WTC11 (cell line): Measurements from ENCODE around the gene FARP2. TPM values are rescaled to one million over a fixed set of nuclear protein-coding genes. Genes with fewer than 3 reads are reported as not detected.

ENCODE experiments used
- ATAC-seq: fragments of 200-7000 bp; cut with Tn5 transposase; 2 replicates; pipeline ENCODE4 v1.10.0; 2021; ENCODE audit warnings: mild to moderate bottlenecking, moderate library complexity
- CTCF ChIA-PET: fragments of 300-600 bp; sonication (Branson Sonifier 250); formaldehyde crosslinking; loops from one replicate; lab custom pipeline; 2021; ENCODE audit warnings: antibody characterized with exemption; lab: Charles Lee
- POLR2A ChIA-PET: fragments of 350-600 bp; sonication (Branson Sonifier 250); formaldehyde crosslinking; loops from one replicate; lab custom pipeline; 2021; ENCODE audit warnings: antibody characterized with exemption; lab: Charles Lee
- DNase-seq: peaks from one replicate; pipeline ENCODE4 v3.0.0; 2021; ENCODE audit warnings: low spot score
- H3K27ac Mint-ChIP-seq: 2 replicates; pipeline ENCODE4 v1.8.0; 2021; ENCODE audit warnings: mixed read lengths
- H3K27me3 Mint-ChIP-seq: 2 replicates; pipeline ENCODE4 v1.8.0; 2021; ENCODE audit warnings: low read depth, mild to moderate bottlenecking, moderate library complexity, mixed read lengths
- H3K36me3 Mint-ChIP-seq: 2 replicates; pipeline ENCODE4 v1.8.0; 2021; ENCODE audit warnings: mixed read lengths
- H3K4me1 Mint-ChIP-seq: 2 replicates; pipeline ENCODE4 v1.8.0; 2022; ENCODE audit warnings: mixed read lengths
- H3K4me3 Mint-ChIP-seq: 2 replicates; pipeline ENCODE4 v1.8.0; 2021; ENCODE audit warnings: mild to moderate bottlenecking, moderate library complexity, mixed read lengths
- H3K9me3 Mint-ChIP-seq: 2 replicates; pipeline ENCODE4 v1.8.0; 2021; ENCODE audit warnings: mixed read lengths
- CREM ChIP-seq: sonication (generic); formaldehyde crosslinking; IDR thresholded peaks from 2 replicates; pipeline ENCODE4 v1.8.1; 2022; ENCODE audit warnings: mild to moderate bottlenecking, missing genetic modification reagents, moderate library complexity
- ELF4 ChIP-seq: sonication (generic); formaldehyde crosslinking; IDR thresholded peaks from 2 replicates; pipeline ENCODE4 v1.8.1; 2022; ENCODE audit warnings: low read depth, mild to moderate bottlenecking, moderate library complexity, missing genetic modification reagents
- FOXK1 ChIP-seq: sonication (generic); formaldehyde crosslinking; IDR thresholded peaks from 2 replicates; pipeline ENCODE4 v1.8.0; 2022; ENCODE audit warnings: mild to moderate bottlenecking, moderate library complexity, missing genetic modification reagents
- NFE2L1 ChIP-seq: sonication (generic); formaldehyde crosslinking; IDR thresholded peaks from 2 replicates; pipeline ENCODE4 v1.8.1; 2023; ENCODE audit warnings: missing genetic modification reagents
- SMAD4 ChIP-seq: sonication (generic); formaldehyde crosslinking; IDR thresholded peaks from 2 replicates; pipeline ENCODE4 v1.8.0; 2022; ENCODE audit warnings: mild to moderate bottlenecking, missing genetic modification reagents
- TEAD1 ChIP-seq: sonication (generic); formaldehyde crosslinking; IDR thresholded peaks from 2 replicates; pipeline ENCODE4 v1.8.0; 2022; ENCODE audit warnings: mild to moderate bottlenecking, missing genetic modification reagents
- TEAD4 ChIP-seq: sonication (generic); formaldehyde crosslinking; IDR thresholded peaks from 2 replicates; pipeline ENCODE4 v1.8.0; 2022; ENCODE audit warnings: mild to moderate bottlenecking, missing genetic modification reagents
- ZNF232 ChIP-seq: sonication (generic); formaldehyde crosslinking; IDR thresholded peaks from 2 replicates; pipeline ENCODE4 v1.8.0; 2022; ENCODE audit warnings: mild to moderate bottlenecking, missing genetic modification reagents
- total RNA-seq: library from RNA; stranded (reverse); gene quantifications from 3 replicates; pipeline ENCODE4 v1.2.3, GENCODE V29; 2021
- TF ChIP-seq, protein P1 (sequence below): sonication (generic); formaldehyde crosslinking; IDR thresholded peaks from 2 replicates; pipeline ENCODE4 v1.8.1; 2022; ENCODE audit warnings: missing genetic modification reagents, borderline replicate concordance
- TF ChIP-seq, protein P2 (sequence below): sonication (generic); formaldehyde crosslinking; IDR thresholded peaks from 2 replicates; pipeline ENCODE4 v1.8.0; 2023; ENCODE audit warnings: mild to moderate bottlenecking, missing genetic modification reagents
- TF ChIP-seq, protein P3 (sequence below): sonication (generic); formaldehyde crosslinking; IDR thresholded peaks from 2 replicates; pipeline ENCODE4 v1.8.1; 2023; ENCODE audit warnings: mild to moderate bottlenecking, missing genetic modification reagents
- TF ChIP-seq, protein P4 (sequence below): sonication (generic); formaldehyde crosslinking; IDR thresholded peaks from 2 replicates; pipeline ENCODE4 v1.8.0; 2023; ENCODE audit warnings: missing genetic modification reagents, mild to moderate bottlenecking, borderline replicate concordance
- TF ChIP-seq, protein P5 (sequence below): sonication (generic); formaldehyde crosslinking; IDR thresholded peaks from 2 replicates; pipeline ENCODE4 v1.8.1; 2023; ENCODE audit warnings: mild to moderate bottlenecking, missing genetic modification reagents, moderate library complexity
- TF ChIP-seq, protein P6 (sequence below): sonication (generic); formaldehyde crosslinking; IDR thresholded peaks from 2 replicates; pipeline ENCODE4 v1.8.1; 2023; ENCODE audit warnings: mild to moderate bottlenecking, missing genetic modification reagents, borderline replicate concordance
- TF ChIP-seq, protein P7 (sequence below): sonication (generic); formaldehyde crosslinking; IDR thresholded peaks from 2 replicates; pipeline ENCODE4 v1.8.0; 2022; ENCODE audit warnings: mild to moderate bottlenecking, missing genetic modification reagents

Gene FARP2
- total RNA-seq, 1 experiment from 2014 or later: 37.8 TPM

DNA sequence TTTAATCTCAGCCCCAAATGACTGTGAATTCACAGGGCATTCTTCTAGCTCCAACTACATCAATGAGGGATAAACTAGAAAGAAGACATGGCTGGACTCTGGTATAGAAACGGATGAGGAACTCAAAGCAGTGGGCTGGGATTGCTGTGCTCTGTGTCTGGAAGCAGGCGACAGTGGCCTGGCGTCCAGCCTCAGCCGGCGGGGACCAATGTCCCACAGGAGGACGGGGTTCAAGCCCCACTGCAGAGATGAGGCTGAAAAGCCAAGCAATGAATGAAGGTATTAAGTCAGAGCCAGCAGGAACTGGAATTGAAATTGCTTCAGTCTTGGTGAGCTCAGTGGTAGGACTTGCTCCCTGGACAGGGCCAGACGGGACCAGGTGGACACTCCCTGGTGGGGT, 178.2 kb downstream of the FARP2 start (continued):
- TF ChIP-seq SMAD4 (CRISPR knock-in tag): no peak

DNA sequence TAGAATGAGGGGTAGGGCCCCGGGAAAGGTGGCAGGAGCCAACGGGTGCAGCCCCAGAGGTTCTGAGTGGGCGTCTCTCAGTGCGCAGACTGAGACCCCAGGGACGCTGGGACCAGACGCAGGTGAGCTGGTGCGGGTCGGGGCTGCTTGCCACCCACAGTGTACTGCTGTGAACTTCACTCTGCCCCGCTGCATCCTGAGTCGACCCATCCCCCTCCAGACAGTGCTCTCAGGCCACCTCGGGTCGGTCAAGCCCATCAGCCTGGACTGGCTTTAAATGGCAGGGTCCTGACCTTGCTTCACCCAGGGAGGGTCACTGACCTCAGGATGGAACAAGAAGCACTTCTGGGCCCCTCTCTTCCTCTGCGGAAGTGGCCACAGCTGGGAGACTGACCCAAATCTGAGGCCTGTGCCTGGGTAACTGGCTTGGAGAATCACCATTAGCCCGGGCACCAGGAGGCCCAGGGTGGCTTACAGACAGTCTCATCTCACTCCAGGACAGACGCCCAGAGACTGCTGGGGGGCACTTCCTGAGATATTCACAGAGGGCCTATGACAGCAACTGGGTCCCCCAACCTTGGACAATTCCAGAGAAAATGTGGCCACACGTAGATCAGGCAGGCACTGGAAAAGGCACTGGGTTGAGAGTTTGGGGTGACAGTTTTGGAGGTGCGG, 178.8 kb downstream of the FARP2 start:
- H3K4me3 Mint-ChIP-seq: no peak overlapping the region
- TF ChIP-seq, protein P1, sequence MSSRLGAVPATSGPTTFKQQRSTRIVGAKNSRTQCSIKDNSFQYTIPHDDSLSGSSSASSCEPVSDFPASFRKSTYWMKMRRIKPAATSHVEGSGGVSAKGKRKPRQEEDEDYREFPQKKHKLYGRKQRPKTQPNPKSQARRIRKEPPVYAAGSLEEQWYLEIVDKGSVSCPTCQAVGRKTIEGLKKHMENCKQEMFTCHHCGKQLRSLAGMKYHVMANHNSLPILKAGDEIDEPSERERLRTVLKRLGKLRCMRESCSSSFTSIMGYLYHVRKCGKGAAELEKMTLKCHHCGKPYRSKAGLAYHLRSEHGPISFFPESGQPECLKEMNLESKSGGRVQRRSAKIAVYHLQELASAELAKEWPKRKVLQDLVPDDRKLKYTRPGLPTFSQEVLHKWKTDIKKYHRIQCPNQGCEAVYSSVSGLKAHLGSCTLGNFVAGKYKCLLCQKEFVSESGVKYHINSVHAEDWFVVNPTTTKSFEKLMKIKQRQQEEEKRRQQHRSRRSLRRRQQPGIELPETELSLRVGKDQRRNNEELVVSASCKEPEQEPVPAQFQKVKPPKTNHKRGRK (CRISPR knock-in tag): no peak
- no peaks in the 10 kb centered on the region for H3K36me3 Mint-ChIP-seq
- no peak overlapping the region for H3K27ac Mint-ChIP-seq
- DNase-seq (no peak), ATAC-seq (no peak)
- peaks cover 6% of the 10 kb centered on the region for H3K27me3 Mint-ChIP-seq
- no peaks in the 10 kb centered on the region for H3K9me3 Mint-ChIP-seq
- CTCF ChIA-PET: no interaction called here
- POLR2A ChIA-PET: no interaction called here
- no peaks in the 10 kb centered on the region for H3K4me1 Mint-ChIP-seq

DNA sequence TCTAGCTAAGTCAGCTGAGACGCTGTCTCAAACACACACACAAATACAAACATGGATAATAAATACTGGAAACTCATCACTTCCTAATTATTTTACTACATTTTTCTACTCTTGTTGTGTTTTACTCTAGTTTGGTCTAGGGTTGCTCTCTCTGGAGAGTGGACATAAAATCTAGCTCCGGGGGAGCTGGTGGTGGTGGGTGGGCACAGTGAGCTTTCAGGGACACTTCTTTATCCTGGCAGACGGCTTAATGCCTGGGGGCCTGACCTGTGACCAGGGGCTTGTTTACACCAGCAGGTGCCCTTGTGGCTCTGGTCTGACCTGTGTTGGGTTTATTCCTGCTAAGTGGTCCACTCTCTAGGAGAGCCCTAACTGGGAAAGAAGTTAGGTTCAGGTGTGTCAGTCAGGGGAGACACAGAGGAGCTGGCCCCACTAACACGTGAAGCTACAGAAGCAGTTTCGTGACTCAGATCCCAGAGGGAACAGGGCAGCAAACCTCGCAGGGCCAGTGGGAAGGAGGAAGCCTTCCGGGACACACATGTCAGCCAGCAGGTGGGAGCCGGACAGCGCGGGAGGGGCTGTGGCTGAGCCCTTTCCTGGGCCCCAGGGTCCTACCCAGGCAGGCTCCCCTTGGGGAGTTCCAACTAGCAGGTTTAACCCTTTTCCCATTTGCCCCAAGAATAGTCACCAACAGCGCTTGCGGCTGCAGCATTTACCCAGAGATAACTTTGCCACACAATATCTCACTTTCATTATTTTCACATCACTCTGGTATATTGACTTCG, 180.0 kb downstream of the FARP2 start:
- CTCF ChIA-PET: no interaction called here
- TF ChIP-seq, protein P2, sequence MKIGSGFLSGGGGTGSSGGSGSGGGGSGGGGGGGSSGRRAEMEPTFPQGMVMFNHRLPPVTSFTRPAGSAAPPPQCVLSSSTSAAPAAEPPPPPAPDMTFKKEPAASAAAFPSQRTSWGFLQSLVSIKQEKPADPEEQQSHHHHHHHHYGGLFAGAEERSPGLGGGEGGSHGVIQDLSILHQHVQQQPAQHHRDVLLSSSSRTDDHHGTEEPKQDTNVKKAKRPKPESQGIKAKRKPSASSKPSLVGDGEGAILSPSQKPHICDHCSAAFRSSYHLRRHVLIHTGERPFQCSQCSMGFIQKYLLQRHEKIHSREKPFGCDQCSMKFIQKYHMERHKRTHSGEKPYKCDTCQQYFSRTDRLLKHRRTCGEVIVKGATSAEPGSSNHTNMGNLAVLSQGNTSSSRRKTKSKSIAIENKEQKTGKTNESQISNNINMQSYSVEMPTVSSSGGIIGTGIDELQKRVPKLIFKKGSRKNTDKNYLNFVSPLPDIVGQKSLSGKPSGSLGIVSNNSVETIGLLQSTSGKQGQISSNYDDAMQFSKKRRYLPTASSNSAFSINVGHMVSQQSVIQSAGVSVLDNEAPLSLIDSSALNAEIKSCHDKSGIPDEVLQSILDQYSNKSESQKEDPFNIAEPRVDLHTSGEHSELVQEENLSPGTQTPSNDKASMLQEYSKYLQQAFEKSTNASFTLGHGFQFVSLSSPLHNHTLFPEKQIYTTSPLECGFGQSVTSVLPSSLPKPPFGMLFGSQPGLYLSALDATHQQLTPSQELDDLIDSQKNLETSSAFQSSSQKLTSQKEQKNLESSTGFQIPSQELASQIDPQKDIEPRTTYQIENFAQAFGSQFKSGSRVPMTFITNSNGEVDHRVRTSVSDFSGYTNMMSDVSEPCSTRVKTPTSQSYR (CRISPR knock-in tag): no peak
- TF ChIP-seq, protein P3, sequence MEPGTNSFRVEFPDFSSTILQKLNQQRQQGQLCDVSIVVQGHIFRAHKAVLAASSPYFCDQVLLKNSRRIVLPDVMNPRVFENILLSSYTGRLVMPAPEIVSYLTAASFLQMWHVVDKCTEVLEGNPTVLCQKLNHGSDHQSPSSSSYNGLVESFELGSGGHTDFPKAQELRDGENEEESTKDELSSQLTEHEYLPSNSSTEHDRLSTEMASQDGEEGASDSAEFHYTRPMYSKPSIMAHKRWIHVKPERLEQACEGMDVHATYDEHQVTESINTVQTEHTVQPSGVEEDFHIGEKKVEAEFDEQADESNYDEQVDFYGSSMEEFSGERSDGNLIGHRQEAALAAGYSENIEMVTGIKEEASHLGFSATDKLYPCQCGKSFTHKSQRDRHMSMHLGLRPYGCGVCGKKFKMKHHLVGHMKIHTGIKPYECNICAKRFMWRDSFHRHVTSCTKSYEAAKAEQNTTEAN (CRISPR knock-in tag): no peak
- TF ChIP-seq, protein P4, sequence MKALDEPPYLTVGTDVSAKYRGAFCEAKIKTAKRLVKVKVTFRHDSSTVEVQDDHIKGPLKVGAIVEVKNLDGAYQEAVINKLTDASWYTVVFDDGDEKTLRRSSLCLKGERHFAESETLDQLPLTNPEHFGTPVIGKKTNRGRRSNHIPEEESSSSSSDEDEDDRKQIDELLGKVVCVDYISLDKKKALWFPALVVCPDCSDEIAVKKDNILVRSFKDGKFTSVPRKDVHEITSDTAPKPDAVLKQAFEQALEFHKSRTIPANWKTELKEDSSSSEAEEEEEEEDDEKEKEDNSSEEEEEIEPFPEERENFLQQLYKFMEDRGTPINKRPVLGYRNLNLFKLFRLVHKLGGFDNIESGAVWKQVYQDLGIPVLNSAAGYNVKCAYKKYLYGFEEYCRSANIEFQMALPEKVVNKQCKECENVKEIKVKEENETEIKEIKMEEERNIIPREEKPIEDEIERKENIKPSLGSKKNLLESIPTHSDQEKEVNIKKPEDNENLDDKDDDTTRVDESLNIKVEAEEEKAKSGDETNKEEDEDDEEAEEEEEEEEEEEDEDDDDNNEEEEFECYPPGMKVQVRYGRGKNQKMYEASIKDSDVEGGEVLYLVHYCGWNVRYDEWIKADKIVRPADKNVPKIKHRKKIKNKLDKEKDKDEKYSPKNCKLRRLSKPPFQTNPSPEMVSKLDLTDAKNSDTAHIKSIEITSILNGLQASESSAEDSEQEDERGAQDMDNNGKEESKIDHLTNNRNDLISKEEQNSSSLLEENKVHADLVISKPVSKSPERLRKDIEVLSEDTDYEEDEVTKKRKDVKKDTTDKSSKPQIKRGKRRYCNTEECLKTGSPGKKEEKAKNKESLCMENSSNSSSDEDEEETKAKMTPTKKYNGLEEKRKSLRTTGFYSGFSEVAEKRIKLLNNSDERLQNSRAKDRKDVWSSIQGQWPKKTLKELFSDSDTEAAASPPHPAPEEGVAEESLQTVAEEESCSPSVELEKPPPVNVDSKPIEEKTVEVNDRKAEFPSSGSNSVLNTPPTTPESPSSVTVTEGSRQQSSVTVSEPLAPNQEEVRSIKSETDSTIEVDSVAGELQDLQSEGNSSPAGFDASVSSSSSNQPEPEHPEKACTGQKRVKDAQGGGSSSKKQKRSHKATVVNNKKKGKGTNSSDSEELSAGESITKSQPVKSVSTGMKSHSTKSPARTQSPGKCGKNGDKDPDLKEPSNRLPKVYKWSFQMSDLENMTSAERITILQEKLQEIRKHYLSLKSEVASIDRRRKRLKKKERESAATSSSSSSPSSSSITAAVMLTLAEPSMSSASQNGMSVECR (CRISPR knock-in tag): no peak
- TF ChIP-seq, protein P5, sequence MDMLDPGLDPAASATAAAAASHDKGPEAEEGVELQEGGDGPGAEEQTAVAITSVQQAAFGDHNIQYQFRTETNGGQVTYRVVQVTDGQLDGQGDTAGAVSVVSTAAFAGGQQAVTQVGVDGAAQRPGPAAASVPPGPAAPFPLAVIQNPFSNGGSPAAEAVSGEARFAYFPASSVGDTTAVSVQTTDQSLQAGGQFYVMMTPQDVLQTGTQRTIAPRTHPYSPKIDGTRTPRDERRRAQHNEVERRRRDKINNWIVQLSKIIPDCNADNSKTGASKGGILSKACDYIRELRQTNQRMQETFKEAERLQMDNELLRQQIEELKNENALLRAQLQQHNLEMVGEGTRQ (CRISPR knock-in tag): no peak
- TF ChIP-seq, protein P6, sequence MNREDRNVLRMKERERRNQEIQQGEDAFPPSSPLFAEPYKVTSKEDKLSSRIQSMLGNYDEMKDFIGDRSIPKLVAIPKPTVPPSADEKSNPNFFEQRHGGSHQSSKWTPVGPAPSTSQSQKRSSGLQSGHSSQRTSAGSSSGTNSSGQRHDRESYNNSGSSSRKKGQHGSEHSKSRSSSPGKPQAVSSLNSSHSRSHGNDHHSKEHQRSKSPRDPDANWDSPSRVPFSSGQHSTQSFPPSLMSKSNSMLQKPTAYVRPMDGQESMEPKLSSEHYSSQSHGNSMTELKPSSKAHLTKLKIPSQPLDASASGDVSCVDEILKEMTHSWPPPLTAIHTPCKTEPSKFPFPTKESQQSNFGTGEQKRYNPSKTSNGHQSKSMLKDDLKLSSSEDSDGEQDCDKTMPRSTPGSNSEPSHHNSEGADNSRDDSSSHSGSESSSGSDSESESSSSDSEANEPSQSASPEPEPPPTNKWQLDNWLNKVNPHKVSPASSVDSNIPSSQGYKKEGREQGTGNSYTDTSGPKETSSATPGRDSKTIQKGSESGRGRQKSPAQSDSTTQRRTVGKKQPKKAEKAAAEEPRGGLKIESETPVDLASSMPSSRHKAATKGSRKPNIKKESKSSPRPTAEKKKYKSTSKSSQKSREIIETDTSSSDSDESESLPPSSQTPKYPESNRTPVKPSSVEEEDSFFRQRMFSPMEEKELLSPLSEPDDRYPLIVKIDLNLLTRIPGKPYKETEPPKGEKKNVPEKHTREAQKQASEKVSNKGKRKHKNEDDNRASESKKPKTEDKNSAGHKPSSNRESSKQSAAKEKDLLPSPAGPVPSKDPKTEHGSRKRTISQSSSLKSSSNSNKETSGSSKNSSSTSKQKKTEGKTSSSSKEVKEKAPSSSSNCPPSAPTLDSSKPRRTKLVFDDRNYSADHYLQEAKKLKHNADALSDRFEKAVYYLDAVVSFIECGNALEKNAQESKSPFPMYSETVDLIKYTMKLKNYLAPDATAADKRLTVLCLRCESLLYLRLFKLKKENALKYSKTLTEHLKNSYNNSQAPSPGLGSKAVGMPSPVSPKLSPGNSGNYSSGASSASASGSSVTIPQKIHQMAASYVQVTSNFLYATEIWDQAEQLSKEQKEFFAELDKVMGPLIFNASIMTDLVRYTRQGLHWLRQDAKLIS (CRISPR knock-in tag): no peak
- TF ChIP-seq, protein P7, sequence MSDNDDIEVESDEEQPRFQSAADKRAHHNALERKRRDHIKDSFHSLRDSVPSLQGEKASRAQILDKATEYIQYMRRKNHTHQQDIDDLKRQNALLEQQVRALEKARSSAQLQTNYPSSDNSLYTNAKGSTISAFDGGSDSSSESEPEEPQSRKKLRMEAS (CRISPR knock-in tag): no peak
- TF ChIP-seq TEAD4 (CRISPR knock-in tag): no peak
- TF ChIP-seq CREM (CRISPR knock-in tag): no peak
- no peak for TF ChIP-seq TEAD1
- no peak for TF ChIP-seq FOXK1 (CRISPR knock-in tag)
- TF ChIP-seq ELF4 (CRISPR knock-in tag): no peak
- TF ChIP-seq ZNF232 (CRISPR knock-in tag): no peak
- TF ChIP-seq NFE2L1 (CRISPR knock-in tag): no peak

More for the DNA sequence above, 180.0 kb downstream of the FARP2 start:
- no peak overlapping the region for H3K27ac Mint-ChIP-seq
- H3K4me1 Mint-ChIP-seq: peaks cover 4% of the 10 kb centered on the region
- no peaks in the 10 kb centered on the region for H3K9me3 Mint-ChIP-seq
- POLR2A ChIA-PET: interaction anchor here (0.5 kb wide), 1 partner anchor 165 kb away, joined by 4 read pairs; no protein-coding TSS in a partner anchor
- H3K27me3 Mint-ChIP-seq: peaks cover 16% of the 10 kb centered on the region
- DNase-seq (no peak), ATAC-seq (no peak; the same call in 1 of the 2 replicates)
- H3K36me3 Mint-ChIP-seq: no peaks in the 10 kb centered on the region
- H3K4me3 Mint-ChIP-seq: no peak overlapping the region
